OCI-LY7 (cell line): ENCODE data around the gene CLEC16A.

Experiments
- CTCF ChIP-seq: fragments of 200-600 bp; sonication (generic); conservative IDR thresholded peaks from 2 replicates; pipeline ENCODE4 v1.5.1; 2014; ENCODE audit warnings: mild to moderate bottlenecking, antibody characterized with exemption, low read length, moderate library complexity, mixed read lengths
- EZH2phosphoT487 ChIP-seq: fragments of 200-600 bp; sonication (generic); IDR thresholded peaks from 2 replicates; pipeline ENCODE4 v1.6.1; 2018; ENCODE audit warnings: low read depth, borderline replicate concordance, mild to moderate bottlenecking, mixed run types, antibody characterized with exemption, low read length, moderate library complexity, mixed read lengths

- TF ChIP-seq CTCF (no peak), EZH2phosphoT487 (no peak)
Measured at GRCh38 chr16:10995565-10995964, 51.2 kb downstream of the CLEC16A start.
